KG1 (cell line): ENCODE data around the gene ULBP3.
"Not testable (repeated sequence)": the region's sequence is repeated elsewhere in the genome, so short reads cannot be mapped to it uniquely, and the experiment has no call there.

Experiments used
- DNase-seq: peaks from one replicate; lab custom pipeline; 2025; lab: John Stamatoyannopoulos, UW

Gene ULBP3

DNA sequence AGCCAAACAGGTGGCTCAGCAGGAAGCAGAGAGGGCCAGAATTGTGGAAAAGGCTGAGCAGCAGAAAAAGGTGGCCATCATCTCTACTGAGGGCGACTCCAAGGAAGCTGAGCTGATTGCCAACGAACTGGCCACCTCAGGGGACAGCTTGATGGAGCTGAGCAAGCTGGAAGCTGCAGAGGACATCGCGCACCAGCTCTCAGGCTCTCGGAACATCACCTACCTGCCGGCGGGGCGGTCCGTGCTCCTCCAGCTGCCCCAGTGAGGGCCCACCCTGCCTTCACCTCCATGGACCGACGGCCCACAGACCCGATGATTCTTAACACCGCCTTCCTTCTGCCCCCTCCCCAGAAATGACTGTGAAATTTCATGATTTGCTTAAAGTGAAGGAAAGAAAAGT is 25.8 kb downstream of the ULBP3 start:
- no peak for DNase-seq

DNA sequence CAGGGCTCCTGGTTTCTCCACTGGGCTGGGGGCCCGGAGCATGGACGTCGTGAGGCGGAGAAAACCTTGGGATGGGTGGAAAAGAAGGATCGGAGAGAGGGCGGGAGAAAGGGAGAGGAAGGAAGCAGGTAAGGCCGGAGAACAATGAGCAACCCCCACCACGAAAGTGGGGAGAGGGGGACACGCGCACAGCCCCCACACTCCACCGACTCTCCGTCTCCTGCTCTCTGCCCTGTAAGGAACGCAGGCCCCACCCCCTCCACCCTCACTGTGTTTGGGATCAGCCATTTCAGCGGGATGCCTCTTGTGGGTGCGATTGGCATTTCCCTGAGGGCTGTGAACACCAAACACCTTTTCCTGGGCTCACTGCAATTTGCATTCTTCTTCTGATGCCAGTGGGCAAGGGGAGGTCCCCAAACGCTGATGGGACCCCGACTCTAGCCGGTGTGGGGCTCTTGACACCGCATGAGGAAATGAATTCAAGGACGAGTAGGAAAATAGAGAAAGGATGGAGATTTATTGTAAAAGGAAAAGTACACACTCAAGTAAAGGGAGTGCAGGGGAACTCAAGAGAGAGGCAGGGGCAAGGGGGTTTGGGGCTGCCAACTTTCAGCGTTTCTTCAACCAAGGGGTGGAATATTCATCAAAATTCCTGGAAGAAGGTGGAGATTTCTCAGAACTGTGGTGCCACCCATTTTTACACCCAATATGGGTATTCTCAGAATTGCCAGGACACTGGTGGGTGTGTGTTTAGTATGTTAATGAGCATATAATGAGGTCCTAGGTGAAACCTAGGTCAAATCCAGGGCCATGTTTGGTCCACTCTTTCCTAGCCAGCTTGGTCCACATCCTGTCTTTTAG is 30.5 kb downstream of the ULBP3 start:
- DNase-seq: no peak

DNA sequence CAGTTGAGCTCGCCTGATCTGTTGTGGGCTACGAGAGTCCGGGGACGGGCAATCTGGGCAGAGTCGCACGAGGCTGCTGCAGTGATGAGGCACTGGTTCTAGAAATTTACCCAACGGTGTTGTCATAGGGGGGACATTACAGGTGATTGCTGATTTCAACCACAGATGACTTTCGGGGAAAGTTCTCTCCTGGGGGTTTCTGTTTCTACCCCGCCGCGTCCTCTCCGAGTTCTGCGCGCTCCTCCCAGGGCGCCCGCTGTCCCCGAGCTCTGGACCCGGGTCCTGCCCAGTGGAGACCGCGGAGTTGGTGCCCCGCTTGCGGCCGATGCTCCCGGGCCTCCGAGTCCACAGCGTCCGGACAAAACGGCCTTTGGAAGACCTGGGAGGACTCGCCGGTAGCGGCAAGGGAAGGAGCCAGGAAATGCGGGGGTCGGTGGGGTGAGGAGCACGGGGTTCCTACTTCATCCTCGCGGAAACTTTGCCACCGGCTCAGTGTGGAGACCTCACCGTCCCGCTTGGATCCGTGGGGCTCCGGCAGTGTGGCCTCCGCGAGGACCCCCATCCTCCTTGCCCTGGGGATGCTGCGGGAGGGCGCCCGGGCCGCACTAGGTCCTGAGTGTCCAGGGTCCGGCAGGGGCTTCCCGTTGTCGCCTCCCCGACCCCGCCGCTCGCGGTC is 31.3 kb downstream of the ULBP3 start:
- no peak for DNase-seq

DNA sequence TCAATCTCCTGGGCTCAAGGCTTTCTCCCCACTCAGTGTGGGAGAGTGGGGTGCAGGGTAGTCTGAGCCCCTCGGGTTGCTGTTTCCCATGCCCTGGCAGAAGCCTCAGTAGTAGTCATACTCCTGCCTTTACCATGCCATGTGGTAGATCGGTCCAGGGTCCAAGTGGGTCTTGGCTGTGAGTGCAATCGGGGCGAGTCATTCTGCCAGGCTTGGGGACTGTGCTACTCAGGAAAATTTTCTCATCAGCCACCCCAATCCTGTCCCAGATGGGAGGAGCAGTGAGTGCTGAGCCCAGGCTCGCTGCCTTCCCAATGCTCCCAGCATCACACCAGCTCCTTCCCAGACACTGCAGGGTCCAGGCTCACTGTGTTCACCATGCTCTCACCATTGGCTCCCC is 32.8 kb downstream of the ULBP3 start:
- no peak for DNase-seq

DNA sequence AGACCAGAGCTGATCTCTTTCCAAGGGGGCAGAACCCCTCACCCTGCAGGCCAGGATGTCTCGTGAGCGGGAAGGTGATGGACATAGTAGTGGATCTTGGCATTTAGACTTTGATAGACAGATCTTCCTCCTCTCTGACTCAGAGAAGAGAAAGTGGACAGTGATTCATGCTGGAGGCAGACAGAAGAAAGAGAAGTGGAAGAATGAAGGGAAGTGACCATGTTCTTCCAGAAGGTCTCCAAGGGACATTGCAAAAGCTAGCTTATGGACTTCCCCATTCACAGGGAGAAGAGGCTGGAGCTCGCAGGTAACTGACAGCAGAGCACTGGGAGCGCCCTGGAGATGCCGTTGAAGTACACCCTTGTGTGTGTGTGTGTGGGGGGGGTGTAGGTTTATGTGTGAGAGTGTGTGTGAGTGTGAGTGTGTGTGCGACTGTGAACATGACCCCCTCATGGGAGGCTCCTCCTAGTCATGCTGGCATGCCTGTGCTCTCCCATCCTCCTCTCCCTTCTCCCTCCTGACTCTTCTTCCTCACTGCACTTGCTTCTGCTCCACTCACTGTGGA is 35.6 kb downstream of the ULBP3 start:
- no peak for DNase-seq

DNA sequence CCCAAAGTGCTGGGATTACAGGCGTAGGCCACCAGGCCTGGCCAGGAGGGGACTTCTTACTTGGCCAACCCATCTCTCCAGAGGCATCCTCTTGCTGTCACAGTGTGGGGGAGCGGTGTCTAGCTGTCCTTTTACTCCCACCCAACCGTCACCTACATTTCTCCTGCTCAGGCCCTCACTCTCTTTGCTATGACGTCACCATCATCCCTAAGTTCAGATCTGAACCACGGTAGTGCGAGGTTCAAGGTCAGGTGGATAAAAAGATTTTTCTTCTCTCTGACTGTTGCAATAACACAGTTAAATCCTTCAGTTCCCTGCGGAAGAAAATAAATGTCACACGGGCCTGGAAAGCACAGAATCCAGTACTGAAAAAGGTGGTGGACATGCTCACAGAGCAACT is 36.3 kb downstream of the ULBP3 start:
- no peak for DNase-seq

DNA sequence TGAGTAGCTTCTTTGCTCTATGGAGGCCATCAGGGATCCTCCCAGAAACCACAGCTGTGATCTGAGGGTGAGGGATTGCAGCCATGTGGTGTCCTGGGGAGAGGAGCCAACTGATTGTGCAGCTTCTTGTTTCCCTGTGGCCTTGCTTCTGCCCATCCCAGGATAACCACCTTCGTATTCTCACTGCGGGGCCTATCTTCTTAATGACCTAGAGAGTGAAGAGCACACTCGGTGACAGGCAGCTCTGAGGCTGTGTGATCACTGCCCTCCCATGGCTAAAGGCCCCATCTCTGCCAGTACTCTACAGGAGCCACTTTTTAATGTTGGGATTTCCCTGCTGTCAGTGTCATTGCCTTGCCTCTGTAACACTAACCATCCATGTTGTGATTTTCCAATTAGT is 38.3 kb downstream of the ULBP3 start:
- DNase-seq: no peak

DNA sequence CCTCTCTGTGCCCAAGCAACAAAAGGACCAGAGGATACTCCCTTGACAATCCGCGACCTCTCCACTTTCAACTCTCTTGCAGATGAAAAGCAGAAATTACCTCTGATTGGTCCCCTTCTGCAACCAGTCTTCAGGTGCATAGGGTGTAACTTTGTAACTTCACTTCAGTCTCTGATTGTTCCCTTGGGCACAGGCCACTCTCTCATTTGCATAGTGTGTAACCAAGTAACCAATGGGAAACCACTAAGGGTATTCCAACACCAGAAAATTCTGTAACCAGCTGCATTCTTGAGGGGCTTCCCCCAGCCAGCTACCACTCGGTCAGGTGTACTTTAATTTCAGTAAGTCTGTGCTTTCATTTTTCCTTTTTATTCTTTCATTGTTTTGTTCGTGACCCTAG is 39.2 kb downstream of the ULBP3 start:
- DNase-seq: no peak

DNA sequence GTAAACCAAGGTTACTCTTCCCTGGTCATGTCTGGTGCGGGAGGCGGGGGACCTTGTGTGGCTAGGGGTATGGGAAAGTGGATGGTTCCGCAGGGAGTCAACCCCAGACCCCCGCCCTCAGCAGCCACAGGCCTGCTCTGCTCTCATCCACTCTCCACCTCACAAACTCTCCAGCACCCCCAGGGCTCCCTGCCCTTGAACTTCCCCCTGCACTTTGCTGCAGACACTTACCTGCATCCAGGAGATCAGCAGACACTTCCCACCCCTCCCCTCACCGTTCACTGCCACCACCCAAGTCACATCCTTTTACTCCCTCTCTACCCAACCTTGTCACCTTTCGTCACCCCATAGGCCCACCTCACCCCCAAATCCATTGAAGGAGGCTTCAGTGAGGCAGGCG is 39.6 kb downstream of the ULBP3 start:
- no peak for DNase-seq

DNA sequence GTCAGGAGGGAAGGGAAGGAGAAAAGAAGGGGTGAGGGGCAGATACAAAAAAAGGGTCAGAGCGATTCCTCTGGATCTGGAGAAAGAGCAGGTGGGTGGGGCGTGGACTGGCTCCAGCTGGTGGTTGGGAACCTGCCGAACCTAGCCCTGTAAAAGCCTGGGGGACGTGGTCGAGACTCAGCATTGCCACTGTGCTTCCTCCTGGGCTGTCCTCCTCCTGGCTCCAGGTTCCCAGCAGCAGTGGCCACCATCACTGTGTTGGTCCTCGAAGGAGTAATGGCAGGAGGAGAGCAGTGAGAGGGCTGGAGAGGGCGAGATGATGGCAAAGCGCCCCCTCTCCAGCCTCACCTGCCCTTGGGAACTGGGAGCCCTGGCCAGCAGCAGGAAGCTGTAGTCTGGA is 40.1 kb downstream of the ULBP3 start:
- no peak for DNase-seq

DNA sequence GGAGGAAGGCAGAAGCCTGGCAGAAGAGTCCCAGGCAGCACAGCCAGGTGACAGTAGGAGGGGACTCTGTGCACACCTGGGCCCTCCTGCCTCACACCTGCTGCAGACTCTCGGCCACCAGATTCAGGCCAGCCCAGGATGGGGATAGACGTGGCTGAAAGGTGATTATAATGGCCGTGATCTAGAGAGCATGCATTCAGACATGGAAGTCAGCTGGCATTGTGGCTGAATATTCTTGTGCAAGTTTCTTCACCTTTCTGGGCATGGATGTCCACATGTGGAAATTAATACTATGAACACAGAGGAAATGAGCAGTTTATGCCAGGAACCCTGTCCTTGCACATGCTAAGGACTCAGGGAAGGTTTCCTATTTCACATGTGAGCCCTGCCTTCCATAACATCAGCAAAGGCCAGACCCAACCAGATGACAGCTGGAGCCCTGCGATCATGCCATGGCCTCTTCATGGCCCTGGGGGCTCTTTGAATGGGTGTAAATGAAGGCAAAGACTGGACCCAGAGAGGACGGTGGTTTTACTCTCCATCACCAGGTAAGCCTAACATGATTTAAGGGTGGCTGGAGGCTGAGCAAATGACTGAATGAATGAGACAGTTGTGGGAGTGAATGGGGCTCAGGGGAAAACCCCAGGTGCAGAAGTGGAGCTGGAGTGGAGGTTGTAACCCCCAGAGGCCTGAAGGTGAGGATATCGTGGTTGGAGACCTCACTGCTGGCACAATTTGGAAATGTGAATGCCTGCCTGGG is 40.9 kb downstream of the ULBP3 start:
- DNase-seq: no peak

DNA sequence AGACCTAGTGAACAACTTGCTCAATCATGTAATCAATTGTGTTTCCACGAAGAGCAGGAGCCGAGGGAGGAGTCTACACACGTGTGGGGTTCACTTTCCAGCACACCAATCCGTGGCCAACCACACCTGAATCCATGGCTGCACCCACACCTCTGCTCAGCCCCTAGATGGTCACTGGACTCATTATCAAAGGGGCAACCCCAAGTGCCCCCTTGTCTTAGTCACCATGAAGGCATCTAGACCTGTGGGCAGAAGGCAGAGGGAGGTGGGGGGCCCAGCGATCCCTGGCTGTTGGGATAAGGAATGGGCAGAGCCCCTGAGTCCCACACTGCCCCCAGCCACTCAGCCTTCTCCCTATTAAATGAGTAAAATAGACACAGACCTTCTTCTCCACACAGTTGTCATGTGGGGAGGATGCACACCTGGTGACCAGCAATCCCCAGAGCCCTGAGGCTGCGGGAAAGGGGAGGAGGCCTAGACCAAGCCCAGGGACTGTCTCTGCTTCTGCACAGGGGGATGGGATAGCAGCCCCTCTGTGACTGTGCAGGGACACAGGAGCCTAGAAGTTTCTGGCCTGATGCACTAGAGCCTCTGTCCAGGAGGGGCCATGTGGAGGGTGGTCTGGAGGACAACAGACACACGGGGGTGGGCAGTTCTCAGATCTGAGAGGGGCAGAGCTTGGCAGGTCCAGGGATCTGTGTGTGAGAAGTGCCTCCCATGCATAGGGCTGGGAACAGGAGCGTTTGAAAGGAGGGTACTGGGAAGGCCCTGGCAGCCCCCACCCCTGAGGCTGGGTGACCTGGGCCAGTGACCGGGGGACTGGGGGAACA is 41.7 kb downstream of the ULBP3 start:
- DNase-seq: no peak

DNA sequence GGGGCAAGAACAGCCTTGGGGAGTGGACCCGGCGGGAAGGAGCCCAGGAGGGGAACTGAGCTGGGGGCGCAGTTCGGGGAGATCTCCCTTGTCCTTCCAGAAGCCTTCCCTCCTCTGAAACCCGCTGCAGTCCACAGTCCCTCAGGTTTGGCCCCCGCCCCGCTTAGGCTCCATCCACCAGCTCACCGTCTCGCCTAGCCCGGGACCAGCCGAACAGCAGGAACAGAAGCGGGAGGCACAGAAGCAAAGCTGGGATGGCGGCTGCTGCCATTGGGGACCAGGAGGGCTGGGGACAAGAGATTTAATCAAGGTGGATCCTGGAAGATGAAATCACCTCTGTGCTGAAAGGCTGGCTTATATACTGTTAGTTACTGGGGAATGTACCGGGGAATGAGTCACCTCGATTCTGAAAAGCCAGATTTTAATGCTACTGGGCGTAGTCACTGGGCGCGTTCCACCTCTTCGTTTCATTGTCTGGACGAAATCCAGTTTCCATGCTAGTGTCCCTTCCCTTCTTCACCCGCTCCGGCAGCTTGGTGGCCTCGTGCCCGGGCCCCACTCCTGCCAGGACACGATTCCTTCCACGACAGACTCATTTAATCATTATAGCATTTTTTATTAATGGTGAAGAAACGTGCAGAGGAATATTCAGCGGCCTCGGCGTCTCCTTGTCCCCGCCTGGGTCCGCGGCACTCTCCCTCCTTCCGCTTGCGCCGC is 43.6 kb downstream of the ULBP3 start, which contains the start of gene RAET1L:
Gene RAET1L, minus strand, starts transcription at position 332 of the 717 bp plus-strand sequence. Its CDS starts 61 bp downstream, at position 271.
- DNase-seq: no peak

DNA sequence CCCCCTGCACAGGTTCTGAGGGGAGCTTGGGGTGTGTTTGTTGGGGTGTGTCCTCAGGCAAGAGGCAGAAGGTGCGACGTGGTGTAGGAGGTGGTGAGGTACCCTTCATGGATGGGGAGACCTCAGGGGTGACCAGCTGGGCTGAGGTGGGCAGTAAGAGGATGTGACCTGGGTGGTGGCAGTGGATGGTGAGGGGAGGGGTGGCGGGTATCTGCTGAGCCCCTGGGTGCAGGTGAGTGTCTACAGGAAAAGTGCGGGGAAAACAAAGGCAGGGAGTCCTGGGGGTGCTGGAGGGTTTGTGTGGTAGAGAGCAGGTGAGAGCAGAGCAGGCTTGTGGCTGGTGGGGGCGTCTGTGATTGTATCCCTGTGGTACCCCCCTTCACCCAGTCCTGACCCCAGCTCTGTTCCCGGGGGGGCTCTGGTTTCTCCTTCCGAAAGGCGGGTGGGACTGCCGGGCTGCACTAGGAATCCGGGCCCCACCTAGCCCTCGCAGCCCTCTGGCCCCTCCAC is 44.2 kb downstream of the ULBP3 start:
- DNase-seq: no peak

DNA sequence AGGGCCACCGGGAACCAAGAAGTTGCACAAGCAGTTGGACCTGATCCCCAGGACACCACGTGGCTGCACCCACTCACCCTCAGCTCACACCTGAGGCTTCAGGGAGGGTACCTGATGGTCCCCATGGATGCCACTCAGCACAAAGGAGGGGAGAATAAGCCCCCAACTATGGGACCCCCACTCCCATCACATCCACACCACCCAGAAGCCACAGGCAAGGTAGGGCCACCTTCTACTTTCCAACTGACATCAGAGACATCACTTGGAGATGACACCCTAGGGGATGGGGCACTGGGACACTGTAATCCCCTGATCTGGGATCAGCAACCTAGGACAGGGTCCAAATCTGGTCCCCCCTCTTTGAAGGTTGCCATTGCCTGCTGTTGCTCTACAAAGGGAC is 44.9 kb downstream of the ULBP3 start:
- DNase-seq: not testable (repeated sequence)

DNA sequence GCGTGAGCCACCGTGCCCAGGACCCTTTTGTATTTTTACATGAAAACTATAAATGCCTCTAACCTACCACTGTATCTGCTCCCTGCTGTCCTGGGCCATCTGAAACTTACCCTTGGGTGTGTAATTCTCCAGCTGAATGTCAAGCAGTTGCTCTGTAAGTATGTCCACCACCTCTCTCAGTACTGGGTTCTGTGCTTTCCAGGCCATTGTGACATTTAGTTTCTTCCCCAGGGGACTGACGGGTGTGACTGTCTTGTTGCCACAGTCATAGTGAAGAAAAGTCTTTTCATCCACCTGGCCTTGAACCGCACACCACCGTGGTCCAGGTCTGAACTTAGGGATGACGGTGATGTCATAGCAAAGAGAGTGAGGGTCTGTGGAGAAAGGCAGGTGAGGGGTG is 47.1 kb downstream of the ULBP3 start:
- not testable (repeated sequence) for DNase-seq

DNA sequence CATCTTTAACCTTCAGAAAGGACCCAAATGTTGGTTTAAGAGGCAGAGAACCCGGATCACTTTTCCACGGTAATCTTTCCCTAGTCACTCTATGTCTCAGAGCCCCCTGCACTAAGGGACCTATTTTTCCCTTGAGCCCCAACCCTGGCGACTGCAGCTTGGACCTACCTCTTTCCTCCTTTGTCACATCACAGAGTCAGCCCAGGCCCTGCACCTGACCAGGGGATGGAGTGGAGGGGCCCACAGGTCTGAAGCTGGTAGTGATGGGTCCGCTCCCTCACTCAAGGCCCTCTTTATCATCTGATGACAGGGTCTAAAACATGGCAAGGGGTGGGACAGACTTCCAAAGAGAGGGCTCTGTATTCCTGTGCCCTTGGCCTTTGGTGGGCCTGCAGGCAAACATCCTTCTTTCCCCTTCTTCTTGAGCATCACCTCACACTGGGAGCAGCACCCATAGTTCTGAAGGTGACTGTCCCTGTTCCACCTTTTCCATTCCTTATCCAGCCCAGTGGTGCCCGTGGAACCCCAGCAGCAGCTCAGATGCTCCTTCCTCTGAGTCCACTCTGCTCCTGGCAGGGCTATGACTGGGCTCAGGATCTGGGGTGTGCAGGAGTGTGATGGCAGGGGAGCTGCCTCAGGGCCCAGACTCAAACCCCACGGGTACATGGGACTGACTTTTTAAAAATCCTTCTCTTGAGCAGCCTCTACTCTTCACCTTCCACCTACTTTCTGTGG is 49.9 kb downstream of the ULBP3 start:
- DNase-seq: no peak

DNA sequence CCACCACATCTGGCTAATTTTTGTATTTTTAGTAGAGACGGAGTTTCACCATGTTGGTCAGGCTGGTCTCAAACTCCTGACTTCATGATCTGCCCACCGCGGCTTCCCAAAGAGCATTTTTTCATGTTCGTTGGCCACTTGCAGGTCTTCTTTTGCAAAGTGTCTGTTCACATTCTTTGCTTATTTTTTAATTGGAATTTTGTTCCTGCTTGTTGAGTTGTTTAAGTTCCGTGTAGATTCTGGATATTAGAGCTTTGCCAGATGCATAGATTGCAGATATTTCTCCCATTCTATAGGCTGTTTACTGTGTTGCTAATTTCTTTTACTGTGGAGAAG is 51.8 kb downstream of the ULBP3 start:
- DNase-seq: not testable (repeated sequence)

DNA sequence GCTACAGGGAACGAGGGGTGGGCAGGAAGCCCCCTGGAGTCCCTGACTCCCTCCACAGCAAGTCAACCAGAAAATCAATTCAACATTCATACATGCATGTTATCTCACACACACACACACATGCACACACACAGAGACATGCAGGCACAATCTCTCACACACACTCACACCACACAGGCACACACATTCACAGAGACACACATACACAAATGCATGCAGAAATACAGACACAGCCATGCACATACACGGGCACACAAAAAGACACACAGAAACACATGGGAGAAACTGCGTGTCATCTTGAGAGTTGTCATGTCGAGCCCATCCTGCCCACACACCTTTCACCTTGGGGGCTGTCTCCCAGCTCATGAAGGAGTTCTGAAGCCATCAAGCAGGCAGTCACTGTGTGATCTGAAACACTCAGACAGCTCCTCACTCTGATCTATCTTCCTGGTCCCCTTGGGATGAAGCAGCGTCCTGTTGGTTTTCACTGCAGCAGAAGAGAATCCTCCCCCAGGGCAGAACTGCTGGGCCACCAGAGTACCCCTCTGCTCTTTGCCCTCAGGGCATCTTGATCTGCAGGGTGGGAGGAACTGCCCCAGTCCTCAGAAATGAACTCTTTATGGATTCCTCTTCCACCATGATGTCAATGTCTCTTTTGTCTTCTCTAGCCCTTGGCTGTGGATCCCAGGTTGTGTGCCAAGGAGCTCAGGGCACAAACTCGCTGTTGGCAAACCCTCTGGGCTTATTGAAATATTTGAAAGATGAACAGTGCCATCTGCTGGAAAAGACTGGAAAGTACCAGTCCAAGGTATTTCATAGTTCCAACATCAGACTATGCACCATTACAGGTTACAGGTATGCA is 52.4 kb downstream of the ULBP3 start:
- DNase-seq: peak; percentile 31
